Left lobe of liver (tissue), 1 donor: ENCODE measurements around the gene C16orf54. TPM values are rescaled to one million over a fixed set of nuclear protein-coding genes. Genes with fewer than 3 reads are reported as not detected.

Experiments used
- total RNA-seq: library from RNA; stranded (reverse); gene quantifications from one replicate; pipeline ENCODE4 v1.2.1, GENCODE V29; 2021
- donor health status: DM: no; HTN: yes; CAD: no.

C16orf54 gene
- total RNA-seq, 1 donor from 2014 or later, result 0.53 TPM

Other genes with a start within 250 kb of the C16orf54 start
- gene NPIPB12, start 239.6 kb downstream of the C16orf54 start, total RNA-seq, result 44.2 TPM
- 1.3 TPM for gene SPN, start 82.7 kb downstream of the C16orf54 start, total RNA-seq
- 143 TPM for gene QPRT, start 66.8 kb downstream of the C16orf54 start, total RNA-seq
- 1.3 TPM for gene ZG16, start 32.3 kb upstream of the C16orf54 start, total RNA-seq
- gene KIF22, start 44.8 kb upstream of the C16orf54 start, total RNA-seq, result 27.2 TPM
- gene MAZ, start 60.5 kb upstream of the C16orf54 start, total RNA-seq, result 101 TPM
- gene PRRT2, start 66.2 kb upstream of the C16orf54 start, total RNA-seq, result 0.33 TPM
- 11.9 TPM for gene PAGR1, start 70.2 kb upstream of the C16orf54 start, total RNA-seq
- gene MVP, start 74.5 kb upstream of the C16orf54 start, total RNA-seq, result 44.4 TPM
- gene CDIPT, start 117.2 kb upstream of the C16orf54 start, total RNA-seq, result 53.1 TPM
- gene SEZ6L2, start 153.6 kb upstream of the C16orf54 start, total RNA-seq, result 0.55 TPM
- gene ASPHD1, start 154.5 kb upstream of the C16orf54 start, total RNA-seq, result 0.13 TPM
- 9.8 TPM for gene KCTD13, start 180.2 kb upstream of the C16orf54 start, total RNA-seq
- gene TMEM219, start 216.1 kb upstream of the C16orf54 start, total RNA-seq, result 71.0 TPM
- 21.1 TPM for gene TAOK2, start 227.9 kb upstream of the C16orf54 start, total RNA-seq
- gene HIRIP3, start 249.6 kb upstream of the C16orf54 start, total RNA-seq, result 9.2 TPM